CD4-positive, alpha-beta T cell treated with Interleukin-12 subunit alpha and Interleukin-12 subunit beta, for 1 hour (primary cell): ENCODE results near the gene EYA3.

Experiments used
- DNase-seq: peaks from one replicate; pipeline ENCODE4 v3.0.0-alpha.2; 2020

EYA3 gene

GRCh38 chr1:28070725-28071593 lies 17.5 kb downstream of the EYA3 start:
- DNase-seq = no peak

- no peak for DNase-seq
Measured at GRCh38 chr1:28067523-28068090, 20.8 kb downstream of the EYA3 start.

- no peak for DNase-seq
Measured at GRCh38 chr1:28066393-28067154, 21.8 kb downstream of the EYA3 start.

GRCh38 chr1:28064064-28064463 lies 24.3 kb downstream of the EYA3 start:
- no peak for DNase-seq

- DNase-seq = no peak
Measured at GRCh38 chr1:28062806-28063205, 25.6 kb downstream of the EYA3 start.

- no peak for DNase-seq
Measured at GRCh38 chr1:28058971-28059878, 29.2 kb downstream of the EYA3 start.

GRCh38 chr1:28058168-28058567 lies 30.2 kb downstream of the EYA3 start:
- no peak for DNase-seq

- peak; percentile 60 for DNase-seq
Measured at GRCh38 chr1:28056129-28056925, 32.1 kb downstream of the EYA3 start.

- no peak for DNase-seq
Measured at GRCh38 chr1:28050776-28051175, 37.6 kb downstream of the EYA3 start.

- DNase-seq = no peak
Measured at GRCh38 chr1:28046716-28047115, 41.7 kb downstream of the EYA3 start.

GRCh38 chr1:28045777-28046176 lies 42.6 kb downstream of the EYA3 start:
- no peak for DNase-seq

- no peak for DNase-seq
Measured at GRCh38 chr1:28044399-28044798, 44.0 kb downstream of the EYA3 start.

- DNase-seq = no peak
Measured at GRCh38 chr1:28039341-28039740, 49.1 kb downstream of the EYA3 start.

- DNase-seq = no peak
Measured at GRCh38 chr1:28037946-28038345, 50.5 kb downstream of the EYA3 start.

- no peak for DNase-seq
Measured at GRCh38 chr1:28037206-28037605, 51.2 kb downstream of the EYA3 start.

- DNase-seq = no peak
Measured at GRCh38 chr1:28036431-28036830, 52.0 kb downstream of the EYA3 start.

- no peak for DNase-seq
Measured at GRCh38 chr1:28035420-28035819, 53.0 kb downstream of the EYA3 start.

GRCh38 chr1:28032281-28032680 lies 56.1 kb downstream of the EYA3 start:
- no peak for DNase-seq

- no peak for DNase-seq
Measured at GRCh38 chr1:28031173-28031572, 57.2 kb downstream of the EYA3 start.

- no peak for DNase-seq
Measured at GRCh38 chr1:28028873-28029654, 59.3 kb downstream of the EYA3 start.

- no peak for DNase-seq
Measured at GRCh38 chr1:28027660-28028059, 60.8 kb downstream of the EYA3 start.
